Stimulated activated CD8-positive, alpha-beta memory T cell treated with anti-CD3 and anti-CD28 coated beads, Interleukin-4, amount 100 ng/mL, for 1 hour (primary cell): ENCODE results near the gene CEP85L.
A peak's percentile ranks its signal among the peaks of the same experiment; 100 is the strongest.

Experiments
- DNase-seq, 2 donors: peaks; one replicate each; pipeline ENCODE4 v3.0.0-alpha.2; 2020; ENCODE audit warnings: low read depth in 2 of 2, low spot score in 1 of 2

CEP85L gene

GRCh38 chr6:118651282-118652050, at the start of gene CEP85L:
TSS of gene CEP85L (minus strand) at chr6:118651591. CDS start at chr6:118651269, 322 bp downstream.
- peak; percentile 72 to 84 for DNase-seq

GRCh38 chr6:118700531-118700930, 49.1 kb upstream of the CEP85L start:
- no peak for DNase-seq

- DNase-seq = no peak
Observed at GRCh38 chr6:118697554-118697953, 46.2 kb upstream of the CEP85L start.

GRCh38 chr6:118696271-118696670, 44.9 kb upstream of the CEP85L start:
- DNase-seq = no peak

GRCh38 chr6:118693562-118693961, 42.2 kb upstream of the CEP85L start:
- DNase-seq = no peak

GRCh38 chr6:118685823-118686449, 34.5 kb upstream of the CEP85L start:
- no peak for DNase-seq

GRCh38 chr6:118683881-118684872, 32.8 kb upstream of the CEP85L start:
- DNase-seq = no peak

- no peak for DNase-seq
Observed at GRCh38 chr6:118680452-118681095, 29.2 kb upstream of the CEP85L start.

- no peak for DNase-seq
Observed at GRCh38 chr6:118679327-118679901, 28.0 kb upstream of the CEP85L start.

- DNase-seq = no peak
Observed at GRCh38 chr6:118678866-118679265, 27.5 kb upstream of the CEP85L start.

GRCh38 chr6:118677193-118677592, 25.8 kb upstream of the CEP85L start:
- no peak for DNase-seq

- no peak for DNase-seq
Observed at GRCh38 chr6:118675225-118675624, 23.8 kb upstream of the CEP85L start.

GRCh38 chr6:118674772-118675171, 23.4 kb upstream of the CEP85L start:
- no peak for DNase-seq

GRCh38 chr6:118672678-118673077, 21.3 kb upstream of the CEP85L start:
- no peak for DNase-seq

- DNase-seq = no peak
Observed at GRCh38 chr6:118669561-118669960, 18.2 kb upstream of the CEP85L start.

GRCh38 chr6:118668761-118669385, 17.5 kb upstream of the CEP85L start:
- no peak for DNase-seq

GRCh38 chr6:118667988-118668387, 16.6 kb upstream of the CEP85L start:
- DNase-seq = no peak

- DNase-seq = no peak
Observed at GRCh38 chr6:118665011-118665410, 13.6 kb upstream of the CEP85L start.

GRCh38 chr6:118663993-118664985, 12.9 kb upstream of the CEP85L start:
- no peak for DNase-seq
